ENCODE measurements around the gene CLHC1. TPM values are rescaled to one million over a fixed set of nuclear protein-coding genes. Genes with fewer than 3 reads are reported as not detected.

The CLHC1 gene
- total RNA-seq, 1 experiment from 2014 or later, result 9.2 TPM

- TF ChIP-seq CTCF (conservative IDR thresholded peaks at IDR 0.05), result no peak
- Histone ChIP-seq H3K23ac (ENCODE audit: insufficient read length, low read depth, low read length) (no peak overlapping the region), H2AK5ac (ENCODE audit: insufficient read length, low read length) (no peak overlapping the region), H2BK12ac (ENCODE audit: insufficient read length, low read depth, low read length) (no peak overlapping the region), H4K5ac (ENCODE audit: insufficient read length, low read depth, low read length) (no peak overlapping the region), H2BK15ac (ENCODE audit: low read depth, low read length) (no peak overlapping the region), H2BK120ac (ENCODE audit: low read depth, low read length, poor library complexity, severe bottlenecking) (no peak overlapping the region), H3K4me1 (ENCODE audit: insufficient read depth, low read length) (peaks cover 10% of the 10 kb centered on the region; the same call in 1 of the 2 replicates), H3K9me3 (ENCODE audit: control insufficient read depth, low read depth, low read length) (no peaks in the 10 kb centered on the region), H3K9ac (ENCODE audit: extremely low read depth, insufficient read length, low read length) (no peak overlapping the region), H3K4me2 (ENCODE audit: insufficient read depth, insufficient read length, low read length) (no peak overlapping the region), H4K8ac (replicated peaks; ENCODE audit: insufficient read length, low read depth, low read length) (no peak overlapping the region), H4K20me1 (ENCODE audit: control insufficient read depth, insufficient read depth, insufficient read length) (no peaks in the 10 kb centered on the region), H4K91ac (ENCODE audit: insufficient read length, low read depth, low read length) (no peak overlapping the region), H2BK5ac (ENCODE audit: insufficient read length, low read length) (no peak overlapping the region), H3K27me3 (ENCODE audit: insufficient read depth, low read length) (no peaks in the 10 kb centered on the region), H3K79me1 (ENCODE audit: insufficient read depth, low read depth, low read length, poor library complexity, severe bottlenecking) (no peaks in the 10 kb centered on the region), H3K56ac (ENCODE audit: insufficient read length, low read depth, low read length) (no peak overlapping the region), H3T11ph (ENCODE audit: low read length) (no peak overlapping the region), H3K23me2 (ENCODE audit: insufficient read length, low read depth, low read length, poor library complexity, severe bottlenecking) (no peaks in the 10 kb centered on the region), H2BK20ac (ENCODE audit: low read depth, low read length, poor library complexity, severe bottlenecking) (no peak overlapping the region), H3K4ac (ENCODE audit: low read depth, low read length) (no peak overlapping the region), H3K18ac (ENCODE audit: insufficient read length, low read depth, low read length) (no peak overlapping the region), H2AFZ (ENCODE audit: low read length) (no peak overlapping the region), H3K79me2 (ENCODE audit: insufficient read depth, low read length) (no peaks in the 10 kb centered on the region), H3K14ac (ENCODE audit: insufficient read depth, low read length) (no peak overlapping the region), H3K27ac (ENCODE audit: insufficient read length, low read depth, low read length) (no peak overlapping the region)
- DNase-seq, result no peak
- Mint-ChIP-seq H3K9me3 (no peaks in the 10 kb centered on the region), H3K27ac (no peak overlapping the region), H3K4me3 (no peak overlapping the region), H3K27me3 (ENCODE audit: low read depth) (no peaks in the 10 kb centered on the region; the same call in none of the 2 replicates), H3K4me1 (peaks cover 56 to 64% of the 10 kb centered on the region in 2 experiments), H3K36me3 (ENCODE audit: insufficient read depth in 1 of 3, low read depth in 3 of 3) (no peaks in the 10 kb centered on the region)
- no CpG with 5 or more reads among the region's 12 CpGs for WGBS (ENCODE audit: extremely low coverage, insufficient read length, low lambda C conversion rate)
Observed at GRCh38 chr2:55138014-55138881, 93.8 kb downstream of the CLHC1 start.

All from H9 (cell line).